ENCODE data around the gene ZDHHC9. TPM values are rescaled to one million over a fixed set of nuclear protein-coding genes. Genes with fewer than 3 reads are reported as not detected.

ZDHHC9 gene
- total RNA-seq, 1 experiment from 2014 or later, result 23.9 TPM

- DNase-seq (ENCODE audit: low read depth), result no peak
These were observed 56.2 kb downstream of the ZDHHC9 start for GRCh38 chrX:129787336-129788055.

GRCh38 chrX:129786210-129786651, 57.5 kb downstream of the ZDHHC9 start:
- DNase-seq (ENCODE audit: low read depth), result no peak

GRCh38 chrX:129785160-129785947, 58.3 kb downstream of the ZDHHC9 start:
- DNase-seq (ENCODE audit: low read depth), result no peak

- DNase-seq (ENCODE audit: low read depth), result no peak
These were observed 59.3 kb downstream of the ZDHHC9 start for GRCh38 chrX:129784371-129784770.

- DNase-seq (ENCODE audit: low read depth), result no peak
These were observed 60.4 kb downstream of the ZDHHC9 start for GRCh38 chrX:129783291-129783713.

GRCh38 chrX:129782706-129783105, 61.0 kb downstream of the ZDHHC9 start:
- DNase-seq (ENCODE audit: low read depth), result no peak

GRCh38 chrX:129781680-129782495, 61.8 kb downstream of the ZDHHC9 start:
- no peak for DNase-seq (ENCODE audit: low read depth)

- no peak for DNase-seq (ENCODE audit: low read depth)
These were observed 62.5 kb downstream of the ZDHHC9 start for GRCh38 chrX:129781134-129781672.

GRCh38 chrX:129780441-129781105, 63.1 kb downstream of the ZDHHC9 start:
- DNase-seq (ENCODE audit: low read depth), result no peak

GRCh38 chrX:129779747-129780146, 63.9 kb downstream of the ZDHHC9 start, which contains the start of gene SASH3:
TSS of gene SASH3 (plus strand) at chrX:129779949. CDS start at chrX:129780098, 149 bp downstream.
- no peak for DNase-seq (ENCODE audit: low read depth)

- DNase-seq (ENCODE audit: low read depth), result no peak
These were observed 64.5 kb downstream of the ZDHHC9 start for GRCh38 chrX:129779086-129779672.

GRCh38 chrX:129777218-129778030, 66.3 kb downstream of the ZDHHC9 start:
- DNase-seq (ENCODE audit: low read depth), result no peak

- DNase-seq (ENCODE audit: low read depth), result no peak
These were observed 69.8 kb downstream of the ZDHHC9 start for GRCh38 chrX:129773649-129774458.

- no peak for DNase-seq (ENCODE audit: low read depth)
These were observed 70.8 kb downstream of the ZDHHC9 start for GRCh38 chrX:129772796-129773431.

- no peak for DNase-seq (ENCODE audit: low read depth)
These were observed 72.3 kb downstream of the ZDHHC9 start for GRCh38 chrX:129771266-129771995.

- no peak for DNase-seq (ENCODE audit: low read depth)
These were observed 74.1 kb downstream of the ZDHHC9 start for GRCh38 chrX:129769467-129770154.

All from LHCN-M2 (cell line).